Activated naive CD8-positive, alpha-beta T cell (primary cell): ENCODE results near the gene SNRPN.
"Not testable (repeated sequence)": the region's sequence is repeated elsewhere in the genome, so short reads cannot be mapped to it uniquely, and the experiment has no call there.

Experiments
- H3K27ac Mint-ChIP-seq: one replicate; pipeline ENCODE4 v1.8.0; 2021; ENCODE audit warnings: mixed read lengths
- H3K27me3 Mint-ChIP-seq: one replicate; pipeline ENCODE4 v1.8.0; 2021; ENCODE audit warnings: mixed read lengths
- H3K36me3 Mint-ChIP-seq: one replicate; pipeline ENCODE4 v1.8.0; 2021; ENCODE audit warnings: mixed read lengths
- H3K4me1 Mint-ChIP-seq: one replicate; pipeline ENCODE4 v1.8.0; 2021; ENCODE audit warnings: low read depth, mixed read lengths
- H3K4me3 Mint-ChIP-seq: one replicate; pipeline ENCODE4 v1.8.0; 2021; ENCODE audit warnings: mild to moderate bottlenecking, mixed read lengths
- H3K9me3 Mint-ChIP-seq: one replicate; pipeline ENCODE4 v1.8.0; 2021; ENCODE audit warnings: low read depth, mixed read lengths

Gene SNRPN

DNA sequence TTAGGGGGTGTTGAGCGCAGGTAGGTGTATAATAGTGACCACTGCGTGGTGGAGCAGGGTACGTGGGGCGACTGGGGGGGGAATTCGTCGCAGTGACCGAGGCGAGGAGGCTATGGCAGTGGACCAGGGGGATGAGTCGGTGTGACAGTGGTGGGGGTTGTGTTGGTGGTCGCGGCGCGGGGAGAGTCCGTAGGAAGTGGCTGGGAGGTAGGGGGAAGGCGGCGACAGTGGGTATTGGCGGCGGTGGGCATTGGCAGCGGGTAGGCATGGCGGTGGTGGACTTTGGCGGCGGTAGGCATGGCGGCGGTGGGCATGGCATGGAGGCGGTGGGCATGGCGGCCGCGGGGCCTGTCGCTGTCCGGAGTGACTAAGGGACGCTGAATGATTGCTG, 739 bp downstream of the SNRPN start:
- Mint-ChIP-seq H3K4me1 (peaks cover 11% of the 10 kb centered on the region), H3K4me3 (peak overlapping the region; percentile 89), H3K9me3 (peaks cover 4% of the 10 kb centered on the region), H3K27me3 (no peaks in the 10 kb centered on the region), H3K36me3 (peaks cover 4% of the 10 kb centered on the region), H3K27ac (peak overlapping the region; percentile 93)

DNA sequence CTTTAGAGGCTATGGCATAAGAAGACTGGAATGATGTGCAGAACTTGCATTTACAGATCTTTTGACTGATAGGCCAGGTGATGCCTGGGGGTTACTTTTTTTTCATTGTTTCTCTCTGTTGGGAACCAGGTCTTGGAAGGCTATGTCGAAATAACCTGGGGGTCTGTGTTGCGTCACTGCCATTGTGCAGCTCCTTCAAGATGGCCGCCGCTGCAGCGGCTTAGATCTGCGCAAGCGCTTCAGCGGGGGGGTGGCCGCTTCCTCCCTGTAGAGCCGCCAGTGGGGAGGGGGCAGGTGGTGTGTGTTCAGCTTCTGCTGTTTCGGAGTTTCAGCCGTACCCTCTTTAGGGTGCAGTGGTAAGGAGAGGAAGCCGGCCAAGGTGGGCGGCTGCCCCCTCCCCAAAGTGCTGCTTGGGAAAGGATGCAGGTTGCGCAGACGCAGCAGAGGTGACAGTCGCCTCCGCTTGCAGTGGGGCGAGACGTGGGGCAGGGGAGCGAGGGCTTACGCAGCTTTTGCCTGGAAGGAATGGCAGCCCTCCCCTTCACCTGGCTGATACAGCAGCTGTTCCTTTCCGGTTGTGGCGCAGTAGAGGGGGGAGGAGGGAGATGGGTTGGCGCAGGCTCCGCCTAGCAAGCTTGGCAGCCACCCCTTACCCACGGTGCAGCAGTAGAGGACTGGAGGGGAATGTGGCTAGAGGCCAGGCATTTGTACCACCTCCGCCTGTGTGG, 1.5 kb downstream of the SNRPN start:
- H3K36me3 Mint-ChIP-seq = peaks cover 7% of the 10 kb centered on the region
- no peaks in the 10 kb centered on the region for H3K27me3 Mint-ChIP-seq
- H3K9me3 Mint-ChIP-seq = peaks cover 4% of the 10 kb centered on the region
- peak overlapping the region; percentile 93 for H3K27ac Mint-ChIP-seq
- peaks cover 11% of the 10 kb centered on the region for H3K4me1 Mint-ChIP-seq
- H3K4me3 Mint-ChIP-seq = peak overlapping the region; percentile 89

DNA sequence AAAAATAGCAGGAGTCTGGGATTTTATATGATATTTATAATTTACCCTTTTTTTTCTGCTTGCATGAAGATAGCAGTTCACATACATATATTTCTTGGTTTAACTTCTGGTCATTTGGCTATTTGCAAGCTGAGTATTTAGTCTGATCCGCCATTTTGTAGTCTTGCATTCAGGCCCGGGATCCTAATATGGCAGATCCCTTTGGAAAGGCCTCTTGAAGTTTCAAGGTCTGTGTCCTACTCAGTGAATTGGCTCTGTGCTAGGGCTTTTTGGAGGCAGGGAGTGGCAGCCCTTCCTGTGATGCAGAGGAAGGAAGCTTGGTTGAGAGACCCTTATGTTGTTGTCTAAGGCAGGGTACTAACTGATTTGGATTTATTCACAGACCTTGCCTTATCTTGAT, 2.9 kb downstream of the SNRPN start:
- H3K4me1 Mint-ChIP-seq = peaks cover 11% of the 10 kb centered on the region
- no peaks in the 10 kb centered on the region for H3K27me3 Mint-ChIP-seq
- no peaks in the 10 kb centered on the region for H3K9me3 Mint-ChIP-seq
- peaks cover 11% of the 10 kb centered on the region for H3K36me3 Mint-ChIP-seq
- no peak overlapping the region for H3K27ac Mint-ChIP-seq
- H3K4me3 Mint-ChIP-seq = peak overlapping the region; percentile 44

DNA sequence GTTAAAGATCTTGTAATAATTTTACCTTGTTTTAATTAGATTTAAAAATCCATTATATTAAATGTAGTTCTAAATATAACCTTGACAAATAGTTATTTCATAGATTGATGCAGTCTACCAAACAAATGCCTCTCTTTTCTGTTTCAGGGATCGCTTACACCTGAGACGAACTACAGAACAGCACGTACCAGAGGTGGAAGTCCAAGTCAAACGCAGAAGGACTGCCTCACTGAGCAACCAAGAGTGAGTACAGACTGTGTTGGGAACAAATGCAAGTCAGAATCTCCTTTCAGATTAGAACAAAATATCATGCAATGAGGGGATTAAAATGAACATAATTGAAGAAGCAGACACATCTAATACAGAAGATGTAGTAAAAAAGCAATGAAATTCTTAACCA, 7.2 kb downstream of the SNRPN start:
- Mint-ChIP-seq H3K27me3 (no peaks in the 10 kb centered on the region), H3K9me3 (peaks cover 8% of the 10 kb centered on the region), H3K27ac (no peak overlapping the region), H3K4me1 (peaks cover 9% of the 10 kb centered on the region), H3K36me3 (peaks cover 33% of the 10 kb centered on the region), H3K4me3 (no peak overlapping the region)

DNA sequence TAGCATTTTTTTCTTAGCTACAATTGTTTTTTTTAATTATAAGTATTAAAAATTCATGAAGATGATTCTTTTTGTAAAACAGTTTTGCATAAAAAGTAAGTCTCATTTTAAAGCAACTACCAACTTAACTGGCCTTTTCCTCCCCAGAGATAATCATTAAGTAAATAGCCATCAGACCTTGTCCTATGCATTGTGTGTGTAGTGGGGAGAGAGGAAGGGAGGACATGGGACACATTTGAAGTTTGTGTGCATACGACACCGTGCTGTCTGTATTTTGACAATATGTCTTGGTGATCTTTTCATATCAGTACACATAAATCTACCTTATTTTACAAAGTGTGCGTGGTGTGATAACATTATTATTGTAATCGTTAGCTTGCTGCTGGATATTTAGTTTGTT, 8.1 kb downstream of the SNRPN start:
- Mint-ChIP-seq H3K36me3 (peaks cover 37% of the 10 kb centered on the region), H3K9me3 (peaks cover 8% of the 10 kb centered on the region), H3K4me3 (no peak overlapping the region), H3K27ac (no peak overlapping the region), H3K27me3 (no peaks in the 10 kb centered on the region), H3K4me1 (peaks cover 3% of the 10 kb centered on the region)

DNA sequence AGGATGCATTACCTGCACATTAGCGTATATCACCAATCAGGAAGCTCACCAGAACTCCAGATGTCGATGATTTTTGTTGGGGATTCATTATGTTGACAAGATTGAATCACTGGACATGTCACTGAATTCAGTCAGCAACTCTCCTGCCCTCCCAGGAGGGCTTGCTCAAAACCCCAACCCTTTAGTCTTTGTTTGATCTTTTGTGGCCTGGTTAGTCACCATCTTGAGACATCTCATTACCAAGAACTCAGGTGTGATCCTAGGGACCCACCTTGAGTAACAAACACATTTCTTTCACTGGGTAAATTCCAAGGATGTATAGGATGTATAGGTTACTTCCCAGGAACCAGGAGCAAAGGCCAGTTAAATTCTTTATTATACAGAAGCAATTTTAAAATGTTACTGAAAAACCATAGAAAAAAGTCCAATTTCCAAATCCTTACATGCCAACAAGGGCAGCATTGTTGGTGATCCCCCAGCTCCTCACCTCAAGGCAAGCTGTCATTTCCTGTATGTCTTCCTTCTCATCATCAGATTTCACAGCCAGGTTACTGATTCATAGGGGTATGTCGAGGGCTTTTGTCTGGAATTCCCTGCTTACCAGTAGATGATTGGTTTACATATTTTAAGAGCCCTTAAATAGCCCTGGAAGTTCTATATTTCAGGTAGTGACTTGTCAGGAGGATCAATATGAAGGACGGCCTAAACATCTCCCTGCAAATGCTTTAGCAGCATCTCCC, 11.7 kb downstream of the SNRPN start:
- Mint-ChIP-seq H3K27ac (no peak overlapping the region), H3K27me3 (no peaks in the 10 kb centered on the region), H3K4me3 (no peak overlapping the region), H3K36me3 (peaks cover 40% of the 10 kb centered on the region), H3K9me3 (peaks cover 8% of the 10 kb centered on the region), H3K4me1 (no peaks in the 10 kb centered on the region)

DNA sequence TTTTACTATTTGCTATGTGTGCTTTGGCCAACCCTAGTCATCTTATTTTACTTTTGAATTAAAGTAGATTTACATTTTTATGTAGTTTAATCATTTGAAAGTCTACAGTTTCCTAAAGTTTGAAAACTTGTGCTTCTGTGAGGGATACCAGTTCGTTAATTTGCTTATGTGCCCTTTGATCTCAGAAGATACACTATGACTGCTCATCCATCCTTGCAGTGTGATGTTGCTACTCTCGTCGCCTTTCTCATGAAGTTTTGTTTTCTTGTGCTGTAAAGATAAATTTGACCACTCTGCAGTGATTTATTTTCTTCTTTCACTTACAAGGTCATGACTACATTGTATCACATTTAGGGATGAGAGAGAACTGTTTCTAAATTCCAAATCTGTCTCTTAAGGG, 16.3 kb downstream of the SNRPN start:
- Mint-ChIP-seq H3K9me3 (peaks cover 9% of the 10 kb centered on the region), H3K36me3 (peaks cover 40% of the 10 kb centered on the region), H3K4me1 (no peaks in the 10 kb centered on the region), H3K27me3 (no peaks in the 10 kb centered on the region), H3K4me3 (no peak overlapping the region), H3K27ac (no peak overlapping the region)

DNA sequence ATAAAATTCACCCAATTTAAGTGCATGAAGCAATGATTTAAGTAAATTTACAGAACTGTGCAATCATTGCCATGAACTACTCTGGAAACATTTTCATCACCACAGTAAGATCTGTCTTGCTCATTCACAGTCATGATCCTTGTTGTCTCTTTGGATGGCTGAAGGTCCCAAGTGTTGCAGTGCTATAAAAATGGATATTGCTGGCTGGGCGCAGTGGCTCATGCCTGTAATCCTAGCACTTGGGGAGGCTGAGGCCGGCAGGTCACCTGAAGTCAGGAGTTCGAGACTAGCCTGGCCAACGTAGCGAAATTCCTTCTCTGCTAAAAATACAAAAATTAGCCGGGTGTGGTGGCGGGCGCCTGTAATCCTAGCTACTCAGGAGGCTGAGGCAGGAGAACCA, 17.0 kb downstream of the SNRPN start:
- Mint-ChIP-seq H3K4me1 (no peaks in the 10 kb centered on the region), H3K4me3 (no peak overlapping the region), H3K27ac (no peak overlapping the region), H3K9me3 (peaks cover 11% of the 10 kb centered on the region), H3K27me3 (no peaks in the 10 kb centered on the region), H3K36me3 (peaks cover 41% of the 10 kb centered on the region)

DNA sequence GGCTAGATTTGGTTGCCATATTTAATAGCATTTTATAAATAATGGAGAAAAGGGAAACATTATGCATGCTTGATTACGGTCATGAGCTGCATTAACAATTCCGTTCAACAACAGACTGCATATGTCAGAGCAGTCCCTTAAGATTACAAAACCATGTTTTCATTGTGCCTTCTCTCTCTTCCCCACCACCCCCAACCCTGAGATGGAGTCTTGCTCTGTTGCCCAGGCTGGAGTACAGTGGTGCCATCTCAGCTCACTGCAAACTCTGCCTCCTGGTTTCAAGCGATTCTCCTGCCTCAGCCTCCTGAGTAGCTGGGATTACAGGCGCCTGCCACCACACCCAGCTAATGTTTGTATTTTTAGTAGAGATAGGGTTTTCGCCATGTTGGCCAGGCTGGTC, 17.9 kb downstream of the SNRPN start:
- Mint-ChIP-seq H3K9me3 (peaks cover 13% of the 10 kb centered on the region), H3K36me3 (peaks cover 40% of the 10 kb centered on the region)
- not testable (repeated sequence) for H3K27ac Mint-ChIP-seq, H3K27me3 Mint-ChIP-seq, H3K4me1 Mint-ChIP-seq, H3K4me3 Mint-ChIP-seq

DNA sequence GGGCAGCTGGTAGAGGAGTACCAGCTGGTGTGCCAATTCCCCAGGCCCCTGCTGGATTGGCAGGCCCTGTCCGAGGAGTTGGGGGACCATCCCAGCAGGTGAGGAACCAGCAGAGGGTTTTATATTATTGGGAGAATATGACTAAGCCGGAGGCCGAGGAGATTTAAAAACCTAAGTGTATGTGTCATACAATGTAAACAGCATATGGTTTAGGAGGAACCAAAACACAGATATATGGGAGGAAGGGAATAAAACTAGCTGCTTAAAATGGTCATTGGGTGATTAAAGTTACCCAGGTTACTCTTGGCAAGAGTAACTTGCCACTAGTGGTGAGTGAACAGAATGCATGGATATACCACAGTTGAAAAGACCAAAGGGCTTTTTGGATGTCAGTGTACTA, 22.1 kb downstream of the SNRPN start:
- Mint-ChIP-seq H3K4me1 (no peaks in the 10 kb centered on the region), H3K9me3 (peaks cover 25% of the 10 kb centered on the region), H3K27ac (no peak overlapping the region), H3K4me3 (no peak overlapping the region), H3K36me3 (peaks cover 53% of the 10 kb centered on the region), H3K27me3 (no peaks in the 10 kb centered on the region)

DNA sequence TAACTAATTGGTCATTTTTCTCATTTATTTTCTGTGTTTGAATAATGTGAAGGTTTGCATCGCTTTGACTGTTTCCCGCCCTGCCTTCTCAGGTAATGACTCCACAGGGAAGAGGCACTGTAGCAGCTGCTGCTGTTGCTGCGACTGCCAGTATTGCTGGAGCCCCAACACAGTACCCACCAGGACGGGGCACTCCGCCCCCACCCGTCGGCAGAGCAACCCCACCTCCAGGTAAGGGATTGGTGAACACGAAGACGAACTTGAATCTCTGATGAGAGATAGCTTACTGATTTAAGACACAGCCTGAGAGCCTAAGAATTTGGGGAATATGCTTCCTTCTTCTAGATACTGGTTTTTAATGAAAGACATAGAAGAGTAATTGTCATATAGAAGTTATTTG, 22.9 kb downstream of the SNRPN start:
- no peaks in the 10 kb centered on the region for H3K27me3 Mint-ChIP-seq
- peaks cover 25% of the 10 kb centered on the region for H3K9me3 Mint-ChIP-seq
- H3K27ac Mint-ChIP-seq = no peak overlapping the region
- H3K4me3 Mint-ChIP-seq = no peak overlapping the region
- H3K4me1 Mint-ChIP-seq = no peaks in the 10 kb centered on the region
- H3K36me3 Mint-ChIP-seq = peaks cover 59% of the 10 kb centered on the region

DNA sequence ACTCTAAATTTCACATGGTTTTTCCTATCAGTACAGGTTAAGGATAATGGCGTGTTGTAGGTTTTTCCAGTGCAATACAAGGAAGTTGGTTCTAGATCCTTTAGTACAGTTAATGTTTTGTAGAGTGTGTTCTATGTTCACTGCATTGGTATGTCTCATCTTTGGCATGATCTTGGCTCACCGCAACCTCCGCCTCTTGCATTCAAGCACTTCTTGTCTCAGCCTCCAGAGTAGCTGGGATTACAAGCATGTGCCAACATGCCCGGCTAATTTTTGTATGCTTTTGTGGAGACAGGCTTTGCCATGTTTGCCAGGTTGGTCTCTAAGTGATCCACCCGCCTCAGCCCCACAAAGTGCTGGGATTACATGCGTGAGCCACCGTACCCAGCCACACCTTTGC, 30.4 kb downstream of the SNRPN start:
- Mint-ChIP-seq H3K4me1 (no peaks in the 10 kb centered on the region), H3K36me3 (peaks cover 57% of the 10 kb centered on the region), H3K4me3 (no peak overlapping the region), H3K27me3 (no peaks in the 10 kb centered on the region), H3K27ac (no peak overlapping the region), H3K9me3 (peaks cover 25% of the 10 kb centered on the region)

DNA sequence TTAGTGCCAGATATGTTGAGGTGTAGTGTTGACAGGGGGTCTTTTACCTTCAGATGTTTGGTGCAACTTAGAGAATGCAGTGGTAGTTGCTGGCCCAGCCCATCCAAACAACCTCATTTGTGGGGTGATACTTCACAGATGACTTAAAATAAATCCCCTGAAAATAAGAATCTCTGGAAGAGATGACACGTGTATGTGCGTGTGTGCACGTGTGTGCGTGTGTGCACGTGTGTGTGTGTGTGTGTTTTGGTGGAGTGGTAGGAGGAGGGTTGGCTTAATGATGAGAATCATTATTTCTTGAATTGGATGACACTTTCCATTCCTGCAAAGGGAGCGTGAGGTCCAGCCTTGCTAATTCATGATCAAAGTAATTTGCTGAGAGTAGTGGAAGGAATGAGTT, 31.9 kb downstream of the SNRPN start:
- no peaks in the 10 kb centered on the region for H3K27me3 Mint-ChIP-seq
- peaks cover 55% of the 10 kb centered on the region for H3K36me3 Mint-ChIP-seq
- no peak overlapping the region for H3K4me3 Mint-ChIP-seq
- no peaks in the 10 kb centered on the region for H3K4me1 Mint-ChIP-seq
- peaks cover 27% of the 10 kb centered on the region for H3K9me3 Mint-ChIP-seq
- no peak overlapping the region for H3K27ac Mint-ChIP-seq

DNA sequence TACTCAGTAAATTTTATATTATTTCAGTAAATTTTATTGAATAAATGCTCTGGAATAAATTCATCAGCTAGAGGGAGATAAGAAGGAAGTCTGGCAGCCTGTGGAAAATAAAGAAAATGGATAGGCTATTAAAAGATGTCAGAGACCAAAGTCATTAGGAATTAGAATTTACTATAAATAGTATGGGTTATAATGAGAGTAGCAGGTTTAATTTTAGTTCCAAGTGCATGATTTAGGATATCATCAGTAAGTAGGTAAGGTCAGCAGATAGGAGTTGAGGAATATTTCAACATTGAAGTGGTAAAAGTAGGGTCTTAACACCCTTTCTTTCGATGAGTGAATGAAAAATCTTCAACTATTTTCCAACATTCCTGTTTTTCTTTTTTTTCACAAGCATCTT, 64.6 kb downstream of the SNRPN start:
- H3K9me3 Mint-ChIP-seq = peaks cover 65% of the 10 kb centered on the region
- H3K36me3 Mint-ChIP-seq = peaks cover 40% of the 10 kb centered on the region
- H3K27ac Mint-ChIP-seq = no peak overlapping the region
- no peaks in the 10 kb centered on the region for H3K4me1 Mint-ChIP-seq
- no peaks in the 10 kb centered on the region for H3K27me3 Mint-ChIP-seq
- H3K4me3 Mint-ChIP-seq = no peak overlapping the region

DNA sequence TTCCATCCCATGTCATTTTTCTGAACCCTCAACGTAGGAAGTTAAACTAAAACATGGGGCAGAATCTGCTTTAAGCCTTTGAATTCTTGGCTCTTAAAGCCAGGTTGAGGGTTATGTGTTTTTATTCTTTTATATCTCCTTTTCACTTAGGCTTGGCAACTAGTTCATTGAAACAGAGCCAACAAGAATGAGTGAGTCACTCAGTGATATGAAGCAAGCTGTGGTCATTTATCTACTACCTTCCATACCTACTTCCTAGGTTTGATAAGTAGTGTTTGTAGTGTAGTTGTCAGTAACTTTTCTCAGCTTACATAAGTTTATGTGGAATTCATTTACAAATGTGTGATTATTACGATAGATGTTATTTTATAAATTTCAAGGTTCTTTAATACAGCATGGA, 67.4 kb downstream of the SNRPN start:
- no peak overlapping the region for H3K27ac Mint-ChIP-seq
- peaks cover 42% of the 10 kb centered on the region for H3K36me3 Mint-ChIP-seq
- H3K27me3 Mint-ChIP-seq = no peaks in the 10 kb centered on the region
- H3K9me3 Mint-ChIP-seq = peaks cover 56% of the 10 kb centered on the region
- H3K4me1 Mint-ChIP-seq = no peaks in the 10 kb centered on the region
- H3K4me3 Mint-ChIP-seq = no peak overlapping the region
